ENCODE measurements around the gene SOST. TPM values are rescaled to one million over a fixed set of nuclear protein-coding genes. Genes with fewer than 3 reads are reported as not detected.

The SOST gene
- total and polyA plus RNA-seq, 2 donors from 2014 or later, result 0.09 to 15.1 TPM

GRCh38 chr17:43788540-43788939 lies 29.9 kb upstream of the SOST start:
- Histone ChIP-seq H3K9ac (ENCODE audit: low read length in 3 of 3) (no peak overlapping the region), H3K4me3 (ENCODE audit: low read length in 3 of 3) (no peak overlapping the region), H3K27ac (ENCODE audit: low read depth in 2 of 2, low read length in 2 of 2) (no peak overlapping the region), H3K9me3 (ENCODE audit: control insufficient read depth in 2 of 3, insufficient read depth in 1 of 3, low read length in 3 of 3) (no peaks in the 10 kb centered on the region), H3K4me1 (ENCODE audit: control insufficient read depth in 2 of 3, insufficient read depth in 2 of 3, low read depth in 1 of 3, low read length in 3 of 3) (peaks cover 0 to 3% (median 0%) of the 10 kb centered on the region in 3 donors), H3K36me3 (ENCODE audit: control insufficient read depth in 2 of 3, insufficient read depth in 3 of 3, low read length in 3 of 3) (no peaks in the 10 kb centered on the region), H3K27me3 (ENCODE audit: control insufficient read depth, insufficient read depth, low read length) (no peaks in the 10 kb centered on the region)
- no peak for DNase-seq
- no peak for FAIRE-seq
- TF ChIP-seq CTCF (IDR thresholded peaks at IDR 0.05; ENCODE audit: borderline replicate concordance, extremely low read depth, insufficient read depth), result no peak
- intact Hi-C loops (cut with DNase I), result loop anchor here (10.0 kb wide), 1 partner anchor 56 kb away; the partner anchor contains the start of gene CD300LG

- no peak overlapping the region for H3K4me3 ChIP-seq (ENCODE audit: low read length in 3 of 3)
- no peaks in the 10 kb centered on the region for H3K36me3 ChIP-seq (ENCODE audit: control insufficient read depth in 2 of 3, insufficient read depth in 3 of 3, low read length in 3 of 3)
- TF ChIP-seq CTCF (IDR thresholded peaks at IDR 0.05; ENCODE audit: borderline replicate concordance, extremely low read depth, insufficient read depth), result no peak
- H3K27me3 ChIP-seq (ENCODE audit: control insufficient read depth, insufficient read depth, low read length), result no peaks in the 10 kb centered on the region
- intact Hi-C loops (cut with DNase I), result loop anchor here (10.0 kb wide), 1 partner anchor 57 kb away; the partner anchor contains the start of gene CD300LG
- no peaks in the 10 kb centered on the region for H3K9me3 ChIP-seq (ENCODE audit: control insufficient read depth in 2 of 3, insufficient read depth in 1 of 3, low read length in 3 of 3)
- H3K4me1 ChIP-seq (ENCODE audit: control insufficient read depth in 2 of 3, insufficient read depth in 2 of 3, low read depth in 1 of 3, low read length in 3 of 3), result peaks cover 0 to 3% (median 0%) of the 10 kb centered on the region in 3 donors
- H3K27ac ChIP-seq (ENCODE audit: low read depth in 2 of 2, low read length in 2 of 2), result no peak overlapping the region
- no peak overlapping the region for H3K9ac ChIP-seq (ENCODE audit: low read length in 3 of 3)
- no peak for FAIRE-seq
- no peak for DNase-seq
These were observed 29.1 kb upstream of the SOST start for GRCh38 chr17:43787728-43788127.

- Histone ChIP-seq H3K4me1 (ENCODE audit: control insufficient read depth in 2 of 3, insufficient read depth in 2 of 3, low read depth in 1 of 3, low read length in 3 of 3) (peaks cover 0 to 1% (median under 1%) of the 10 kb centered on the region in 3 donors), H3K36me3 (ENCODE audit: control insufficient read depth in 2 of 3, insufficient read depth in 3 of 3, low read length in 3 of 3) (no peaks in the 10 kb centered on the region), H3K27ac (ENCODE audit: low read depth in 2 of 2, low read length in 2 of 2) (no peak overlapping the region), H3K4me3 (ENCODE audit: low read length in 3 of 3) (no peak overlapping the region), H3K27me3 (ENCODE audit: control insufficient read depth, insufficient read depth, low read length) (peaks cover 2% of the 10 kb centered on the region), H3K9ac (ENCODE audit: low read length in 3 of 3) (no peak overlapping the region), H3K9me3 (ENCODE audit: control insufficient read depth in 2 of 3, insufficient read depth in 1 of 3, low read length in 3 of 3) (no peaks in the 10 kb centered on the region)
- TF ChIP-seq CTCF (IDR thresholded peaks at IDR 0.05; ENCODE audit: borderline replicate concordance, extremely low read depth, insufficient read depth), result no peak
- intact Hi-C loops (cut with DNase I), result loop anchor here (10.0 kb wide), 1 partner anchor 60 kb away; the partner anchor contains the start of gene CD300LG
- no peak for FAIRE-seq
- DNase-seq, result no peak
These were observed 26.1 kb upstream of the SOST start for GRCh38 chr17:43784628-43785101.

Data from kidney (tissue), 14 donors.